ENCODE results near the gene WNT7B.

Gene WNT7B

DNA sequence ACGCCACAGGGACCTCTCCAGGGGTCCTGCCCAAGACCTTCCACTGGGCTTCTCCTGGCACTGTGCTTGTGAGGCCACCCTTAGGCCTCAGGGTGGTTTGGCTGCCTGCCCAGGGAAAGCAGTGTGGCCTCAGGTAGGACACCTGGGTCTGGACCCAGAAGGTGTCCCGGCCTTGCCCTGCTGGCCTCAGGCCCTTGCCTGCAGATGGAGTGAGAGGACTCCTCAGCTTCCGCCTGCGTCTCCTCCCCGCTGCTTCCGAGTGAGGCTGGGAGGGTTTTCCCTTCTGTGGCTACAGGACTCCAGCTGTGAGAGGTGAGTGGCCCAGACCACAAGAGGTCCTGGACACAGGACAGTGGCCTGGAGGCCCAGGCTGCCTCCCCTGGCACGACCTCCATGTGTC, 60.4 kb downstream of the WNT7B start:
- Histone ChIP-seq H2AFZ (ENCODE audit: low read length) (no peak overlapping the region), H4K20me1 (ENCODE audit: insufficient read depth, low read length, poor library complexity, severe bottlenecking) (no peaks in the 10 kb centered on the region), H3K79me2 (ENCODE audit: insufficient read depth, low read length) (no peaks in the 10 kb centered on the region), H3K9me3 (ENCODE audit: insufficient read depth, low read depth, low read length) (no peaks in the 10 kb centered on the region), H3K27me3 (ENCODE audit: insufficient read depth, low read length, poor library complexity, severe bottlenecking) (no peaks in the 10 kb centered on the region), H3K9ac (ENCODE audit: low read depth, low read length, poor library complexity, severe bottlenecking) (no peak overlapping the region), H3K4me2 (ENCODE audit: low read depth, low read length, poor library complexity, severe bottlenecking) (no peak overlapping the region), H3K36me3 (ENCODE audit: insufficient read depth, low read length) (no peaks in the 10 kb centered on the region), H3K4me3 (ENCODE audit: low read length, poor library complexity, severe bottlenecking) (no peak overlapping the region), H3K9me2 (replicated peaks; ENCODE audit: low read depth, low read length) (no peaks in the 10 kb centered on the region), H3K4me1 (ENCODE audit: insufficient read depth, low read length, poor library complexity, severe bottlenecking) (no peaks in the 10 kb centered on the region), H3F3A (ENCODE audit: low read depth) (no peaks in the 10 kb centered on the region)
- TF ChIP-seq EZH2phosphoT487 (IDR thresholded peaks at IDR 0.05; ENCODE audit: borderline replicate concordance): no peak
- TF ChIP-seq, protein P1, sequence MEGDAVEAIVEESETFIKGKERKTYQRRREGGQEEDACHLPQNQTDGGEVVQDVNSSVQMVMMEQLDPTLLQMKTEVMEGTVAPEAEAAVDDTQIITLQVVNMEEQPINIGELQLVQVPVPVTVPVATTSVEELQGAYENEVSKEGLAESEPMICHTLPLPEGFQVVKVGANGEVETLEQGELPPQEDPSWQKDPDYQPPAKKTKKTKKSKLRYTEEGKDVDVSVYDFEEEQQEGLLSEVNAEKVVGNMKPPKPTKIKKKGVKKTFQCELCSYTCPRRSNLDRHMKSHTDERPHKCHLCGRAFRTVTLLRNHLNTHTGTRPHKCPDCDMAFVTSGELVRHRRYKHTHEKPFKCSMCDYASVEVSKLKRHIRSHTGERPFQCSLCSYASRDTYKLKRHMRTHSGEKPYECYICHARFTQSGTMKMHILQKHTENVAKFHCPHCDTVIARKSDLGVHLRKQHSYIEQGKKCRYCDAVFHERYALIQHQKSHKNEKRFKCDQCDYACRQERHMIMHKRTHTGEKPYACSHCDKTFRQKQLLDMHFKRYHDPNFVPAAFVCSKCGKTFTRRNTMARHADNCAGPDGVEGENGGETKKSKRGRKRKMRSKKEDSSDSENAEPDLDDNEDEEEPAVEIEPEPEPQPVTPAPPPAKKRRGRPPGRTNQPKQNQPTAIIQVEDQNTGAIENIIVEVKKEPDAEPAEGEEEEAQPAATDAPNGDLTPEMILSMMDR (conservative IDR thresholded peaks at IDR 0.05; ENCODE audit: low read length): no peak

- Histone ChIP-seq H3K4me2 (ENCODE audit: low read depth, low read length, poor library complexity, severe bottlenecking) (no peak overlapping the region), H3K27me3 (ENCODE audit: insufficient read depth, low read length, poor library complexity, severe bottlenecking) (no peaks in the 10 kb centered on the region)
Measured at GRCh38 chr22:45915841-45916240, 61.1 kb downstream of the WNT7B start.

GRCh38 chr22:45915151-45915550, 61.8 kb downstream of the WNT7B start:
- no peaks in the 10 kb centered on the region for H4K20me1 ChIP-seq (ENCODE audit: insufficient read depth, low read length, poor library complexity, severe bottlenecking)
- H3K27me3 ChIP-seq (ENCODE audit: insufficient read depth, low read length, poor library complexity, severe bottlenecking): no peaks in the 10 kb centered on the region
- no peaks in the 10 kb centered on the region for H3K79me2 ChIP-seq (ENCODE audit: insufficient read depth, low read length)
- TF ChIP-seq, protein P1 (conservative IDR thresholded peaks at IDR 0.05; ENCODE audit: low read length): no peak
- TF ChIP-seq EZH2phosphoT487 (IDR thresholded peaks at IDR 0.05; ENCODE audit: borderline replicate concordance): no peak
- no peak overlapping the region for H3K9ac ChIP-seq (ENCODE audit: low read depth, low read length, poor library complexity, severe bottlenecking)
- no peaks in the 10 kb centered on the region for H3F3A ChIP-seq (ENCODE audit: low read depth)
- no peak overlapping the region for H2AFZ ChIP-seq (ENCODE audit: low read length)
- no peaks in the 10 kb centered on the region for H3K9me3 ChIP-seq (ENCODE audit: insufficient read depth, low read depth, low read length)
- H3K4me3 ChIP-seq (ENCODE audit: low read length, poor library complexity, severe bottlenecking): no peak overlapping the region
- H3K9me2 ChIP-seq (replicated peaks; ENCODE audit: low read depth, low read length): no peaks in the 10 kb centered on the region
- no peaks in the 10 kb centered on the region for H3K36me3 ChIP-seq (ENCODE audit: insufficient read depth, low read length)
- no peaks in the 10 kb centered on the region for H3K4me1 ChIP-seq (ENCODE audit: insufficient read depth, low read length, poor library complexity, severe bottlenecking)
- no peak overlapping the region for H3K4me2 ChIP-seq (ENCODE audit: low read depth, low read length, poor library complexity, severe bottlenecking)

More at GRCh38 chr22:45915841-45916240, 61.1 kb downstream of the WNT7B start:
- no peaks in the 10 kb centered on the region for H3F3A ChIP-seq (ENCODE audit: low read depth)
- H3K36me3 ChIP-seq (ENCODE audit: insufficient read depth, low read length): no peaks in the 10 kb centered on the region
- H3K9ac ChIP-seq (ENCODE audit: low read depth, low read length, poor library complexity, severe bottlenecking): no peak overlapping the region
- no peaks in the 10 kb centered on the region for H3K9me3 ChIP-seq (ENCODE audit: insufficient read depth, low read depth, low read length)
- no peaks in the 10 kb centered on the region for H3K9me2 ChIP-seq (replicated peaks; ENCODE audit: low read depth, low read length)
- H3K4me1 ChIP-seq (ENCODE audit: insufficient read depth, low read length, poor library complexity, severe bottlenecking): no peaks in the 10 kb centered on the region
- H4K20me1 ChIP-seq (ENCODE audit: insufficient read depth, low read length, poor library complexity, severe bottlenecking): no peaks in the 10 kb centered on the region
- H3K4me3 ChIP-seq (ENCODE audit: low read length, poor library complexity, severe bottlenecking): no peak overlapping the region
- TF ChIP-seq EZH2phosphoT487 (IDR thresholded peaks at IDR 0.05; ENCODE audit: borderline replicate concordance): no peak
- TF ChIP-seq, protein P1 (conservative IDR thresholded peaks at IDR 0.05; ENCODE audit: low read length): no peak
- no peaks in the 10 kb centered on the region for H3K79me2 ChIP-seq (ENCODE audit: insufficient read depth, low read length)
- no peak overlapping the region for H2AFZ ChIP-seq (ENCODE audit: low read length)

Measured in Loucy (cell line).